WTC11 (cell line): ENCODE data around the gene FCN1. TPM values are rescaled to one million over a fixed set of nuclear protein-coding genes. Genes with fewer than 3 reads are reported as not detected.

Experiments
- ATAC-seq: fragments of 200-7000 bp; cut with Tn5 transposase; 2 replicates; pipeline ENCODE4 v1.10.0; 2021; ENCODE audit warnings: mild to moderate bottlenecking, moderate library complexity
- CTCF ChIA-PET: fragments of 300-600 bp; sonication (Branson Sonifier 250); formaldehyde crosslinking; loops from one replicate; lab custom pipeline; 2021; ENCODE audit warnings: antibody characterized with exemption; lab: Charles Lee
- POLR2A ChIA-PET: fragments of 350-600 bp; sonication (Branson Sonifier 250); formaldehyde crosslinking; loops from one replicate; lab custom pipeline; 2021; ENCODE audit warnings: antibody characterized with exemption; lab: Charles Lee
- DNase-seq: peaks from one replicate; pipeline ENCODE4 v3.0.0; 2021; ENCODE audit warnings: low spot score
- H3K27ac Mint-ChIP-seq: 2 replicates; pipeline ENCODE4 v1.8.0; 2021; ENCODE audit warnings: mixed read lengths
- H3K27me3 Mint-ChIP-seq: 2 replicates; pipeline ENCODE4 v1.8.0; 2021; ENCODE audit warnings: low read depth, mild to moderate bottlenecking, moderate library complexity, mixed read lengths
- H3K36me3 Mint-ChIP-seq: 2 replicates; pipeline ENCODE4 v1.8.0; 2021; ENCODE audit warnings: mixed read lengths
- H3K4me1 Mint-ChIP-seq: 2 replicates; pipeline ENCODE4 v1.8.0; 2022; ENCODE audit warnings: mixed read lengths
- H3K4me3 Mint-ChIP-seq: 2 replicates; pipeline ENCODE4 v1.8.0; 2021; ENCODE audit warnings: mild to moderate bottlenecking, moderate library complexity, mixed read lengths
- H3K9me3 Mint-ChIP-seq: 2 replicates; pipeline ENCODE4 v1.8.0; 2021; ENCODE audit warnings: mixed read lengths
- ATF2 ChIP-seq: sonication (generic); formaldehyde crosslinking; IDR thresholded peaks from 2 replicates; pipeline ENCODE4 v1.8.1; 2022; ENCODE audit warnings: low read depth, missing genetic modification reagents, borderline replicate concordance
- ATF3 ChIP-seq: sonication (generic); formaldehyde crosslinking; conservative IDR thresholded peaks from 2 replicates; pipeline ENCODE4 v1.8.1; 2022; ENCODE audit warnings: mild to moderate bottlenecking, missing genetic modification reagents
- ATF6 ChIP-seq: sonication (generic); formaldehyde crosslinking; IDR thresholded peaks from 2 replicates; pipeline ENCODE4 v1.8.1; 2023; ENCODE audit warnings: mild to moderate bottlenecking, missing genetic modification reagents
- ESRRA ChIP-seq: sonication (generic); formaldehyde crosslinking; IDR thresholded peaks from 2 replicates; pipeline ENCODE4 v1.8.1; 2022; ENCODE audit warnings: mild to moderate bottlenecking, missing genetic modification reagents, borderline replicate concordance
- HMGXB4 ChIP-seq: sonication (generic); formaldehyde crosslinking; IDR thresholded peaks from 2 replicates; pipeline ENCODE4 v1.8.1; 2023; ENCODE audit warnings: mild to moderate bottlenecking, moderate library complexity, missing genetic modification reagents
- IRF1 ChIP-seq: sonication (generic); formaldehyde crosslinking; IDR thresholded peaks from 2 replicates; pipeline ENCODE4 v1.8.0; 2023; ENCODE audit warnings: missing genetic modification reagents
- NFYB ChIP-seq: sonication (generic); formaldehyde crosslinking; conservative IDR thresholded peaks from 2 replicates; pipeline ENCODE4 v1.8.0; 2022; ENCODE audit warnings: low read depth, missing genetic modification reagents
- SMAD3 ChIP-seq: sonication (generic); formaldehyde crosslinking; IDR thresholded peaks from 2 replicates; pipeline ENCODE4 v1.8.0; 2022; ENCODE audit warnings: missing genetic modification reagents, mild to moderate bottlenecking, borderline replicate concordance
- SOX15 ChIP-seq: fragments of 250-450 bp; sonication (Bioruptor Pico); IDR thresholded peaks from 2 replicates; pipeline ENCODE4 v1.9.0; 2021; ENCODE audit warnings: mild to moderate bottlenecking
- TEAD4 ChIP-seq: sonication (generic); formaldehyde crosslinking; IDR thresholded peaks from 2 replicates; pipeline ENCODE4 v1.8.0; 2022; ENCODE audit warnings: mild to moderate bottlenecking, missing genetic modification reagents
- TP53 ChIP-seq: sonication (generic); formaldehyde crosslinking; IDR thresholded peaks from 2 replicates; pipeline ENCODE4 v1.8.1; 2023; ENCODE audit warnings: mild to moderate bottlenecking, missing genetic modification reagents
- USF1 ChIP-seq: sonication (generic); formaldehyde crosslinking; IDR thresholded peaks from 2 replicates; pipeline ENCODE4 v1.8.0; 2022; ENCODE audit warnings: mild to moderate bottlenecking, missing genetic modification reagents
- ZNF219 ChIP-seq: sonication (generic); formaldehyde crosslinking; IDR thresholded peaks from 2 replicates; pipeline ENCODE4 v1.8.0; 2023; ENCODE audit warnings: missing genetic modification reagents, mild to moderate bottlenecking, borderline replicate concordance
- ZNF396 ChIP-seq: fragments of 250-450 bp; sonication (Bioruptor Pico); IDR thresholded peaks from 2 replicates; pipeline ENCODE4 v1.8.0; 2021; ENCODE audit warnings: mild to moderate bottlenecking, moderate library complexity, borderline replicate concordance
- total RNA-seq: library from RNA; stranded (reverse); gene quantifications from 3 replicates; pipeline ENCODE4 v1.2.3, GENCODE V29; 2021

Gene FCN1
- total RNA-seq, 1 experiment from 2014 or later = not detected

- Mint-ChIP-seq H3K36me3 (no peaks in the 10 kb centered on the region), H3K4me3 (no peak overlapping the region), H3K27me3 (no peaks in the 10 kb centered on the region), H3K4me1 (no peaks in the 10 kb centered on the region), H3K9me3 (no peaks in the 10 kb centered on the region), H3K27ac (no peak overlapping the region)
- DNase-seq (no peak), ATAC-seq (no peak)
- POLR2A ChIA-PET = no interaction called here
- CTCF ChIA-PET = interaction anchor here (1.0 kb wide), 1 partner anchor 48 kb away, joined by 4 read pairs; no protein-coding TSS in a partner anchor
- TF ChIP-seq IRF1 (no peak), ZNF396 (CRISPR knock-in tag) (no peak), ATF6 (no peak)
Measured at GRCh38 chr9:134887219-134887618, 30.5 kb downstream of the FCN1 start.

GRCh38 chr9:134886413-134886913 lies 31.2 kb downstream of the FCN1 start:
- ATAC-seq (no peak), DNase-seq (no peak)
- ChIA-PET CTCF (no interaction called here), POLR2A (no interaction called here)
- Mint-ChIP-seq H3K4me1 (no peaks in the 10 kb centered on the region), H3K36me3 (no peaks in the 10 kb centered on the region), H3K27me3 (no peaks in the 10 kb centered on the region), H3K9me3 (no peaks in the 10 kb centered on the region), H3K27ac (no peak overlapping the region), H3K4me3 (no peak overlapping the region)
- no peak for TF ChIP-seq ATF3 (CRISPR knock-in tag)
- no peak for TF ChIP-seq NFYB (CRISPR knock-in tag)
- TF ChIP-seq ATF6 = no peak
- no peak for TF ChIP-seq ESRRA
- TF ChIP-seq ATF2 = no peak
- TF ChIP-seq TP53 (CRISPR knock-in tag) = no peak
- TF ChIP-seq ZNF396 (CRISPR knock-in tag) = no peak
- no peak for TF ChIP-seq TEAD4
- no peak for TF ChIP-seq SOX15 (CRISPR knock-in tag)
- TF ChIP-seq HMGXB4 (CRISPR knock-in tag) = no peak
- no peak for TF ChIP-seq ZNF219 (CRISPR knock-in tag)
- no peak for TF ChIP-seq SMAD3 (CRISPR knock-in tag)
- TF ChIP-seq USF1 (CRISPR knock-in tag) = no peak
